B cell (primary cell): ENCODE data around the gene TBC1D9B. TPM values are rescaled to one million over a fixed set of nuclear protein-coding genes. Genes with fewer than 3 reads are reported as not detected.

Source experiments
- ATAC-seq: fragments of 200-7000 bp; cut with Tn5 transposase; one replicate; pipeline ENCODE4 v1.10.0; 2021; ENCODE audit warnings: low read depth, mild to moderate bottlenecking, moderate number of reproducible peaks, moderate library complexity
- CTCF ChIA-PET: fragments of 350-600 bp; sonication (Branson Sonifier 250); formaldehyde crosslinking; loops from one replicate; lab custom pipeline; 2021; ENCODE audit warnings: antibody characterized with exemption, inconsistent platforms; lab: Charles Lee
- POLR2A ChIA-PET: fragments of 350-600 bp; sonication (Branson Sonifier 250); formaldehyde crosslinking; loops from one replicate; lab custom pipeline; 2021; ENCODE audit warnings: antibody characterized with exemption; lab: Charles Lee
- DNase-seq: peaks from one replicate; pipeline ENCODE4 v3.0.0; 2013
- H2AFZ ChIP-seq: 2 replicates; pipeline ENCODE4 v1.6.1; 2012; ENCODE audit warnings: mild to moderate bottlenecking, low read depth, low read length; ENCODE audit not compliant: insufficient read depth, poor library complexity, severe bottlenecking
- H3K27ac ChIP-seq, 2 donors: 1 replicate in 1 of 2; 2 replicates in 1 of 2; pipeline ENCODE4 v1.5.1; 2012 to 2013; ENCODE audit warnings: low read length in 2 of 2, mild to moderate bottlenecking in 2 of 2, moderate library complexity in 1 of 2
- H3K27me3 ChIP-seq, 4 experiments: fragments of 200-600 bp in 1 of 4; sonication (generic) in 1 of 4; replicated peaks in 1 of 4; 1 replicate in 2 of 4; 2 replicates in 2 of 4; pipeline versions ENCODE4 v1.6.1 to v1.7.0; 2013 to 2016; ENCODE audit warnings: low read length in 3 of 4, mild to moderate bottlenecking in 2 of 4, mixed read lengths in 1 of 4, moderate library complexity in 1 of 4; ENCODE audit not compliant: insufficient read depth in 4 of 4, control insufficient read depth in 3 of 4; ENCODE audit errors: control extremely low read depth in 1 of 4
- H3K36me3 ChIP-seq, 2 experiments: replicated peaks in 1 of 2; 1 replicate in 1 of 2; 2 replicates in 1 of 2; pipeline versions ENCODE4 v1.6.1 to v1.7.1; 2013; ENCODE audit warnings: low read length in 1 of 2; ENCODE audit not compliant: insufficient read depth in 2 of 2, control insufficient read depth in 1 of 2; ENCODE audit errors: control extremely low read depth in 1 of 2, extremely low read depth in 1 of 2
- H3K4me1 ChIP-seq, 2 donors: fragments of 200-600 bp in 1 of 2; sonication (generic) in 1 of 2; 1 replicate in 1 of 2; 2 replicates in 1 of 2; pipeline versions ENCODE4 v1.5.1 to v1.6.1; 2013 to 2017; ENCODE audit warnings: low read length in 2 of 2; ENCODE audit not compliant: control insufficient read depth in 2 of 2, insufficient read depth in 2 of 2
- H3K4me2 ChIP-seq: replicated peaks from 2 replicates; pipeline ENCODE3; 2012; ENCODE audit warnings: mild to moderate bottlenecking, low read depth, low read length; ENCODE audit not compliant: poor library complexity, severe bottlenecking
- H3K4me3 ChIP-seq, 5 experiments: fragments of 200-600 bp in 1 of 5; sonication (generic) in 1 of 5; 1 replicate in 3 of 5; 2 replicates in 2 of 5; pipeline versions ENCODE4 v1.5.1 to v1.7.0; 2011 to 2016; ENCODE audit warnings: low read length in 4 of 5, mild to moderate bottlenecking in 4 of 5, low read depth in 2 of 5, control low read depth in 1 of 5, moderate library complexity in 1 of 5; ENCODE audit not compliant: insufficient read depth in 1 of 5; ENCODE audit errors: control extremely low read depth in 1 of 5, extremely low read depth in 1 of 5
- H3K79me2 ChIP-seq: fragments of 200-600 bp; sonication (generic); one replicate; pipeline ENCODE4 v1.6.0; 2016; ENCODE audit warnings: low read length; ENCODE audit not compliant: control insufficient read depth, insufficient read depth
- H3K9ac ChIP-seq: fragments of 200-600 bp; sonication (generic); 2 replicates; pipeline ENCODE4 v1.6.1; 2017; ENCODE audit warnings: mild to moderate bottlenecking, low read length, moderate library complexity
- H3K9me3 ChIP-seq, 3 donors: one replicate each; pipeline versions ENCODE4 v1.6.1 to v1.7.1; 2013; ENCODE audit warnings: low read length in 2 of 3; ENCODE audit not compliant: control insufficient read depth in 2 of 3, insufficient read depth in 1 of 3; ENCODE audit errors: control extremely low read depth in 1 of 3
- H4K20me1 ChIP-seq: 2 replicates; pipeline ENCODE4 v1.6.0; 2012; ENCODE audit warnings: mild to moderate bottlenecking, low read length; ENCODE audit not compliant: insufficient read depth, control insufficient read depth, poor library complexity, severe bottlenecking
- H3K27ac Mint-ChIP-seq: one replicate; pipeline ENCODE4 v1.8.0; 2021; ENCODE audit warnings: mixed read lengths
- H3K27me3 Mint-ChIP-seq: one replicate; pipeline ENCODE4 v1.8.0; 2021; ENCODE audit warnings: mixed read lengths
- H3K4me1 Mint-ChIP-seq: one replicate; pipeline ENCODE4 v1.8.0; 2021; ENCODE audit warnings: mixed read lengths
- H3K4me3 Mint-ChIP-seq: one replicate; pipeline ENCODE4 v1.8.0; 2021; ENCODE audit warnings: mixed read lengths
- H3K9me3 Mint-ChIP-seq: one replicate; pipeline ENCODE4 v1.8.0; 2022; ENCODE audit warnings: mixed read lengths; ENCODE audit not compliant: insufficient read depth
- CTCF ChIP-seq: fragments of 200-600 bp; IDR thresholded peaks from one replicate; pipeline ENCODE4 v1.8.0; 2022; ENCODE audit warnings: antibody characterized with exemption, mild to moderate bottlenecking
- EZH2 ChIP-seq: IDR thresholded peaks from 2 replicates; pipeline ENCODE4 v1.6.1; 2012; ENCODE audit warnings: borderline replicate concordance, low read depth, mild to moderate bottlenecking, moderate library complexity, low read length; ENCODE audit not compliant: insufficient read depth, poor library complexity, severe bottlenecking
- WGBS: methylation state at CpG from one replicate; pipeline ENCODE4 v1.1.5; 2013; ENCODE audit warnings: missing lambda C conversion rate; ENCODE audit not compliant: insufficient coverage; 5-methylcytosine and 5-hydroxymethylcytosine counted together
- intact Hi-C: fragments of 100-400 bp; cut with micrococcal nuclease; formaldehyde crosslinking; loops from one replicate; pipeline ENCODE4 v1.10.0; 2022
- polyA plus RNA-seq: library from polyadenylated mRNA; depleted of rRNA; stranded (reverse); fragments of >200 nt; gene quantifications from 2 replicates; pipeline ENCODE4 v1.2.3, GENCODE V29; 2012
- total RNA-seq, 2 donors: library from RNA; stranded (reverse); fragments of 120-200 nt in 1 of 2; gene quantifications; 1 replicate in 1 of 2; 2 replicates in 1 of 2; pipeline versions ENCODE4 v1.2.3 to v1.2.4, GENCODE V29; 2013 to 2022

The TBC1D9B gene
- total and polyA plus RNA-seq, 2 donors (not counting 1 experiment from before 2014, with no cell fraction given), result 143 to 144 TPM

- no peak overlapping the region for H3K4me2 ChIP-seq
- ChIA-PET POLR2A (no interaction called here), CTCF (interaction anchor here (0.8 kb wide), 1 partner anchor 22 kb away, joined by 4 read pairs; no protein-coding TSS in a partner anchor)
- H3K27me3 Mint-ChIP-seq, result no peaks in the 10 kb centered on the region
- peaks cover 16 to 22% of the 10 kb centered on the region in 2 donors for H3K4me1 ChIP-seq
- no peaks in the 10 kb centered on the region for H3K9me3 Mint-ChIP-seq
- H3K36me3 ChIP-seq, result peaks cover 2 to 61% of the 10 kb centered on the region in 2 experiments
- H2AFZ ChIP-seq, result no peak overlapping the region
- no peak for ATAC-seq
- H4K20me1 ChIP-seq, result peaks cover 90% of the 10 kb centered on the region
- H3K9me3 ChIP-seq, result no peaks in the 10 kb centered on the region
- no peak overlapping the region for H3K27ac ChIP-seq
- H3K9ac ChIP-seq, result no peak overlapping the region
- peaks cover 70% of the 10 kb centered on the region for H3K79me2 ChIP-seq
- 100% methylated on average over 1 of the region's 3 CpGs for WGBS
- DNase-seq, result no peak
- no peaks in the 10 kb centered on the region for H3K27me3 ChIP-seq
- no peak overlapping the region for H3K4me3 ChIP-seq
- H3K4me1 Mint-ChIP-seq, result peaks cover 40% of the 10 kb centered on the region
- no peak for TF ChIP-seq EZH2
- TF ChIP-seq CTCF, result no peak
- no peak overlapping the region for H3K4me3 Mint-ChIP-seq
- no peak overlapping the region for H3K27ac Mint-ChIP-seq
- intact Hi-C loops, result no loop called here
These were observed 83.0 kb downstream of the TBC1D9B start for GRCh38 chr5:179824745-179825112.

GRCh38 chr5:179823937-179824744, 83.6 kb downstream of the TBC1D9B start:
- peaks cover 84% of the 10 kb centered on the region for H4K20me1 ChIP-seq
- DNase-seq (no peak), ATAC-seq (no peak)
- no peaks in the 10 kb centered on the region for H3K27me3 Mint-ChIP-seq
- H3K27ac Mint-ChIP-seq, result peak overlapping the region; percentile 20
- H3K27ac ChIP-seq, result no peak overlapping the region
- WGBS, result 98% methylated on average over 22 of the region's 22 CpGs
- no peak overlapping the region for H3K4me2 ChIP-seq
- no peak overlapping the region for H3K9ac ChIP-seq
- H2AFZ ChIP-seq, result no peak overlapping the region
- H3K9me3 ChIP-seq, result no peaks in the 10 kb centered on the region
- ChIA-PET POLR2A (no interaction called here), CTCF (no interaction called here)
- H3K4me3 ChIP-seq, result no peak overlapping the region
- no peaks in the 10 kb centered on the region for H3K27me3 ChIP-seq
- peaks cover 68% of the 10 kb centered on the region for H3K79me2 ChIP-seq
- peaks cover 22 to 28% of the 10 kb centered on the region in 2 donors for H3K4me1 ChIP-seq
- H3K36me3 ChIP-seq, result peaks cover 2 to 56% of the 10 kb centered on the region in 2 experiments
- TF ChIP-seq CTCF (no peak), EZH2 (no peak)
- intact Hi-C loops, result no loop called here
- H3K9me3 Mint-ChIP-seq, result no peaks in the 10 kb centered on the region
- H3K4me1 Mint-ChIP-seq, result peaks cover 44% of the 10 kb centered on the region
- H3K4me3 Mint-ChIP-seq, result no peak overlapping the region
